22Rv1 (cell line): ENCODE results near the gene HDLBP.
A peak's percentile ranks its signal among the peaks of the same experiment; 100 is the strongest.

Source experiments
- H3K27ac ChIP-seq: fragments of 450-650 bp; 2 replicates; pipeline ENCODE4 v1.5.1; 2017
- ZFX ChIP-seq: fragments of 450-650 bp; IDR thresholded peaks from 2 replicates; pipeline ENCODE4 v1.6.1; 2017; ENCODE audit warnings: antibody characterized with exemption, borderline replicate concordance
- TF ChIP-seq, protein P1 (sequence below): fragments of 450-650 bp; IDR thresholded peaks from 2 replicates; pipeline ENCODE4 v1.5.1; 2017; ENCODE audit warnings: mild to moderate bottlenecking

The HDLBP gene

GRCh38 chr2:241316825-241317224, 1.4 kb upstream of the HDLBP start:
- H3K27ac ChIP-seq = peak overlapping the region; percentile 95
- no peak for TF ChIP-seq ZFX
- TF ChIP-seq, protein P1, sequence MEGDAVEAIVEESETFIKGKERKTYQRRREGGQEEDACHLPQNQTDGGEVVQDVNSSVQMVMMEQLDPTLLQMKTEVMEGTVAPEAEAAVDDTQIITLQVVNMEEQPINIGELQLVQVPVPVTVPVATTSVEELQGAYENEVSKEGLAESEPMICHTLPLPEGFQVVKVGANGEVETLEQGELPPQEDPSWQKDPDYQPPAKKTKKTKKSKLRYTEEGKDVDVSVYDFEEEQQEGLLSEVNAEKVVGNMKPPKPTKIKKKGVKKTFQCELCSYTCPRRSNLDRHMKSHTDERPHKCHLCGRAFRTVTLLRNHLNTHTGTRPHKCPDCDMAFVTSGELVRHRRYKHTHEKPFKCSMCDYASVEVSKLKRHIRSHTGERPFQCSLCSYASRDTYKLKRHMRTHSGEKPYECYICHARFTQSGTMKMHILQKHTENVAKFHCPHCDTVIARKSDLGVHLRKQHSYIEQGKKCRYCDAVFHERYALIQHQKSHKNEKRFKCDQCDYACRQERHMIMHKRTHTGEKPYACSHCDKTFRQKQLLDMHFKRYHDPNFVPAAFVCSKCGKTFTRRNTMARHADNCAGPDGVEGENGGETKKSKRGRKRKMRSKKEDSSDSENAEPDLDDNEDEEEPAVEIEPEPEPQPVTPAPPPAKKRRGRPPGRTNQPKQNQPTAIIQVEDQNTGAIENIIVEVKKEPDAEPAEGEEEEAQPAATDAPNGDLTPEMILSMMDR = no peak

DNA sequence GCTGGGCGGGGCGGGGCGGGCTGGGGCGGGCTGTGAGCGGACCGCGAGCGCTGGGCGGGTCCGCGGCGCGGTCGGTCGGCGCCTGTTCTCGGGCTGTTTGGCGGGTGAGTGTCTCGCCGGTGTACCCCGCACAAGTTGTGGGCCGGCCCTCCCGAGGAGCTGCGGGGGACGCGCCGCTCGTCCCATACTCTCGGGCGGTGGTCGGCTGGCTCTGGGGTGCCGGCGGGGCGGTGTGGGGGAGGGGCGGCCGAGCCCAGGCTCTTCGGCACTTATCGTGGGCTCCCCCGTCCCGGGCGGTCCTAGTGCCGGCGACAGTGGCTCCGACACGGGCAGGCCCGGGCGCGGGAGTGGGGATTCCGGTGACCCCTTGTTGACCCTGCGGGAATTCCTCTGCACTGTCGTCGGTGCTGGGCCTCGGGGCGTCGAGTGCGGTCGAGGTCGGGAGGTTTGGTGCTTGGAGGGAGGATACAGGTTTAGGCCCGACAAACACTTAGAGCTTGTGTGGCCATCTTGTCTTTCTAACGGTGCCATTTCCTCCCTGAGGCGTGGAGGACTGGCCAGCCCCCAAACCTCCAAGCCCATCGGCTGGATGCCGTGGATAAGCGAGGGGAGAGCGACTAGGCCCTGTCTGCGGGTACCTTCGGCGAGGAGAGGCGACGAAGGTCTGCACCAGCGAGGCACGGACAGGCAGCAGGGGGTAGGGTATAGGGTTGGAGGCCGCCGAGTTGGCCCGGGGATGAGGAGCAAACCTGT, 583 bp upstream of the HDLBP start, which contains the start of gene SEPTIN2:
SEPTIN2 (plus strand) TSS at position 47 of the 753 bp plus-strand sequence. CDS start 8,308 bp downstream, outside the sequence.
- H3K27ac ChIP-seq = peak within 1 kb of the TSS; percentile 95
- no peak for TF ChIP-seq ZFX
- TF ChIP-seq, protein P1 = no peak

DNA sequence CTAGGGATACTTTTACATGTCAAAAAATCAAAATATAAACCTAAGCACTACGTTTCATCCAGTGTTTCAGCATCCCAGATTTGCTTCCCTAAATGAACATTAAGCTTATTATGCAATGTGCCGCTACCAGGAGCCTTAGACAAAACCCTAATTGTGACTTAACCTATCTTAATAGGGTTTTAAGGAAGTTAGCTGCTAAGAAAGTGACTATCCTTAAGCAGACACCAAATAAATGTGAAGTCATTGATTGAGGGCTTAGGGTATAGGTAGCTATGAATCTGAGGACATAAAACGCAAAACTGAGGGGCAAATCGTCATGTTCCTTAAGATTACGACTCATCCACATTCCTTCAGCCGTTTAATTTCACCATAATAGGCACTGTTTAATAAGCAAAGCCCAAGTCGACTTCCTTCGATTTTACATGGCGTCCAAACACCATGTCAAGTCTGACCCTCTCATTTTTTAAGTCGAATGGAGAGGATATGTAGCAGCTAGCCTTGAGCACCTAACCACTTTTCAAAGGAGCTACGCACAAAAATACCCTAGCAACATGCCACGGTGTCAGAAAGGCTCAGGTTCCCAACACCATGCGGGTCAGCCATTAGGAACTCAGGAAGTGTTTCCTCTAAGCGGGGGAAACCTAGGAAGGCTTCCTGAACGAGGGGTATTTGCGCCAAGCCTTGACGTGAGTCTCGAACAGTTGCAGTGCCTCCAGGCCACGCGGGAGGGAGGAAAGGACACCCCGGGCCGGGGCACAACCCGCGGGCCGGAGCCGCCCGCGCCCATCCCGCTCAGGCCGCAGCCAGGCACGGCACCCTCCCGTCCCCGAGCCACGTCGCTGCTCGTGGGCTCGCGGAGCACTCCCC, 1.0 kb downstream of the HDLBP start:
- TF ChIP-seq, protein P1 = no peak
- TF ChIP-seq ZFX = no peak
- peak overlapping the region; percentile 95 for H3K27ac ChIP-seq

GRCh38 chr2:241313543-241314095, 1.9 kb downstream of the HDLBP start:
- no peak overlapping the region for H3K27ac ChIP-seq
- TF ChIP-seq, protein P1 = no peak
- no peak for TF ChIP-seq ZFX

DNA sequence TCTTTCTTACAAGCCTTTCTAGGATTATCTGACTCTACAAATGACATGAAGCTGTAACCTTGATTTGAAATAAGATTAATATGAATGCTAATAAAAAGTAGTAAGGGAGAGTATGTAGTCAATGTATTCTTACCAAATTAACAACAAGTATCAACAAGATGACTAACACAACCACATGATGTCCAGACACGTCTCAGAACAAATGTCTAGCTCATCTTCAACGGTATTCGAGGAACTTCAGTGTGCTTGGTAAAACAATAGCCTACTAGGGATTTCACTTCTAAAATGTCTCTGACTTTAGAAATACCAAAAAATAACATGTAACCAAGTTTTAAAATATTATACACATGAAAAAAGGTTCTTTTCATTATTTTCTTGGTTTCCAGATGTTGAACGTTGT, 3.4 kb downstream of the HDLBP start:
- TF ChIP-seq, protein P1 = no peak
- no peak for TF ChIP-seq ZFX
- no peak overlapping the region for H3K27ac ChIP-seq

- TF ChIP-seq, protein P1 = no peak
- TF ChIP-seq ZFX = no peak
- H3K27ac ChIP-seq = no peak overlapping the region
Observed at GRCh38 chr2:241310917-241311566, 4.4 kb downstream of the HDLBP start.
